ENCODE data around the gene BTBD9.

Gene BTBD9

GRCh38 chr6:38194589-38194988 is 445.1 kb downstream of the BTBD9 start:
- DNase-seq (ENCODE audit: low spot score) = no peak

GRCh38 chr6:38194282-38194572 is 445.5 kb downstream of the BTBD9 start:
- DNase-seq (ENCODE audit: low spot score) = no peak

- DNase-seq (ENCODE audit: low spot score) = no peak
Measured at GRCh38 chr6:38193481-38194281, 446.0 kb downstream of the BTBD9 start.

GRCh38 chr6:38193051-38193450 is 446.7 kb downstream of the BTBD9 start:
- DNase-seq (ENCODE audit: low spot score) = no peak

- DNase-seq (ENCODE audit: low spot score) = no peak
Measured at GRCh38 chr6:38192487-38192886, 447.2 kb downstream of the BTBD9 start.

- DNase-seq (ENCODE audit: low spot score) = no peak
Measured at GRCh38 chr6:38192011-38192410, 447.7 kb downstream of the BTBD9 start.

GRCh38 chr6:38191418-38191817 is 448.3 kb downstream of the BTBD9 start:
- no peak for DNase-seq (ENCODE audit: low spot score)

- DNase-seq (ENCODE audit: low spot score) = no peak
Measured at GRCh38 chr6:38188677-38189335, 450.9 kb downstream of the BTBD9 start.

- no peak for DNase-seq (ENCODE audit: low spot score)
Measured at GRCh38 chr6:38187811-38188590, 451.7 kb downstream of the BTBD9 start.

GRCh38 chr6:38187325-38187724 is 452.4 kb downstream of the BTBD9 start:
- DNase-seq (ENCODE audit: low spot score) = no peak

GRCh38 chr6:38185752-38186151 is 454.0 kb downstream of the BTBD9 start:
- DNase-seq (ENCODE audit: low spot score) = no peak

- no peak for DNase-seq (ENCODE audit: low spot score)
Measured at GRCh38 chr6:38185244-38185643, 454.5 kb downstream of the BTBD9 start.

GRCh38 chr6:38184585-38185080 is 455.1 kb downstream of the BTBD9 start:
- DNase-seq (ENCODE audit: low spot score) = no peak

GRCh38 chr6:38183856-38184584 is 455.7 kb downstream of the BTBD9 start:
- DNase-seq (ENCODE audit: low spot score) = no peak

GRCh38 chr6:38182426-38182825 is 457.3 kb downstream of the BTBD9 start:
- no peak for DNase-seq (ENCODE audit: low spot score)

- no peak for DNase-seq (ENCODE audit: low spot score)
Measured at GRCh38 chr6:38180586-38180985, 459.1 kb downstream of the BTBD9 start.

GRCh38 chr6:38179794-38180430 is 459.8 kb downstream of the BTBD9 start:
- no peak for DNase-seq (ENCODE audit: low spot score)

GRCh38 chr6:38179300-38179699 is 460.4 kb downstream of the BTBD9 start:
- no peak for DNase-seq (ENCODE audit: low spot score)

GRCh38 chr6:38178584-38178886 is 461.2 kb downstream of the BTBD9 start:
- DNase-seq (ENCODE audit: low spot score) = no peak

GRCh38 chr6:38177882-38178583 is 461.7 kb downstream of the BTBD9 start:
- no peak for DNase-seq (ENCODE audit: low spot score)
